HFF-Myc (cell line): Measurements from ENCODE around the gene PBX2.
"Not testable (repeated sequence)": the region's sequence is repeated elsewhere in the genome, so short reads cannot be mapped to it uniquely, and the experiment has no call there.

Experiments
- DNase-seq: peaks from one replicate; pipeline ENCODE4 v3.0.0-alpha.2; 2011; ENCODE audit warnings: low read depth; ENCODE audit errors: extremely low read depth
- H3K4me3 ChIP-seq: replicated peaks from 2 replicates; pipeline ENCODE4 v1.5.1; 2011; ENCODE audit warnings: low read depth, mild to moderate bottlenecking, control low read depth, low read length
- CTCF ChIP-seq: IDR thresholded peaks from 2 replicates; pipeline ENCODE4 v1.5.1; 2012; ENCODE audit warnings: mild to moderate bottlenecking, low read depth, low read length, control low read depth; ENCODE audit errors: missing control alignments

PBX2 gene

GRCh38 chr6:32187009-32187709 is 2.8 kb downstream of the PBX2 start:
- no peak overlapping the region for H3K4me3 ChIP-seq
- no peak for DNase-seq
- no peak for TF ChIP-seq CTCF

DNA sequence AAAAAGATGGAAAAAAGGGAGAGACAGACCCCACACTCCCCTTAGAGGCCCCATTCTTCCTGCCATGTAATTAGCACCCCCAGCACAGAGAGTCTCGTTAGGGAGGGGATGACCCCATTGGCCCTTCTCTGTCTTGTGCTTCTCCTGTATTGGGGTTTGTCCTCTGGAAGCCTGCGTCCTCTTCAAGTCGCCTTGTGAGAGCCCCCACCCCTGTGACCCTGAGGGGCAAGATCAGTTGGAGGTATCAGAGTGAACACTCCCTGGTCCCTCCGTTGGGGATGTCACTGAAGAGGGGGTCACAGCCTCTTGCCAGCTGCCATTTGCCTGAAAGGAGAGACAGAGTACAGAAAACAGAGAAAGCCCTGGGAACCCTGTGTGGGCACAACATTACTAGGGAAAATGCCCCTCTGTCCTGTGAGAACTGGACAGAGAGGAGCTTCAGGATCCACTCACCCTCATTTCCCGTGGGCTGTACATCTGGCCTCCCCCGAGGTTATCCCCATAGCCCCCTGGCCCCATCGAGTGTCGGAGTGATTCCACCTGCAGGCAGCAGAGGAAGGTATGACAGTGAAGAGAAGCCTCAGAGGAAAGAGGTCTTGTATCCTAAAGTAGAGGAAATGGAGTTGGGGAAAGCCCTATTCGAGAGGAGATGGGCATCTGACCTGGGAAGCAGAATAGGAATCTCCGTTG is 3.7 kb downstream of the PBX2 start:
- not testable (repeated sequence) for DNase-seq, H3K4me3 ChIP-seq

GRCh38 chr6:32185681-32186131 is 4.3 kb downstream of the PBX2 start:
- DNase-seq, H3K4me3 ChIP-seq: not testable (repeated sequence)

- H3K4me3 ChIP-seq = no peak within 1 kb of the TSS
- no peak for DNase-seq
- no peak for TF ChIP-seq CTCF
Measured at GRCh38 chr6:32184084-32184640, 5.8 kb downstream of the PBX2 start, which contains the start of gene AGER. AGER (minus strand) TSS chr6:32184253; CDS start chr6:32184222, 31 bp downstream.

DNA sequence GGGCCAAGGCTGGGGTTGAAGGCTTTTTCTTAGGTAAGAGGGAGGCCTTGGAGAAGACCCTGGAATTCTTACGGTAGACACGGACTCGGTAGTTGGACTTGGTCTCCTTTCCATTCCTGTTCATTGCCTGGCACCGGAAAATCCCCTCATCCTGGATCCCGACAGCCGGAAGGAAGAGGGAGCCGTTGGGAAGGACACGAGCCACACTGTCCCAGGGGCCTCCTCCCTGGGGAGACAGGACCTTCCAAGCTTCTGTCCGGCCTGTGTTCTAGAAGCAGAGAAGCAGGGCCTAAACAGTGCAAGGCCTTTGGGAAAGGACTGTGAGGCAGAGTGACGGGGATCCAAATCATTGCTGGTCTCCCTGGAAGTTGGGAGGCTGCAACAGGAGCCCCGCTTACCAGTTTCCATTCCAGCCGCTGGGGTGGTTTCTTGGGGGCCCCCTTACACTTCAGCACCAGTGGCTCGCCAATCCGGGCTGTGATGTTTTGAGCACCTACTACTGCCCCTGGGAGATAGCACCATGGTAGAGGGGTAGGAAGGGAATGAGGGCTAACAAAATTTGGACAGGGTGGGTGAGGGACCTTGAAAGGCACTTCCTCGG is 6.4 kb downstream of the PBX2 start:
- H3K4me3 ChIP-seq = no peak overlapping the region
- no peak for TF ChIP-seq CTCF
- no peak for DNase-seq

- DNase-seq = no peak
- H3K4me3 ChIP-seq = no peak overlapping the region
- no peak for TF ChIP-seq CTCF
Measured at GRCh38 chr6:32183030-32183429, 7.0 kb downstream of the PBX2 start.

- no peak for TF ChIP-seq CTCF
- DNase-seq = no peak
Measured at GRCh38 chr6:32182555-32182981, 7.4 kb downstream of the PBX2 start.

More at GRCh38 chr6:32182555-32182981, 7.4 kb downstream of the PBX2 start:
- H3K4me3 ChIP-seq = no peak overlapping the region
